ENCODE data around the gene RALGAPA2.
"Not testable (repeated sequence)": the region's sequence is repeated elsewhere in the genome, so short reads cannot be mapped to it uniquely, and the experiment has no call there.

The RALGAPA2 gene

DNA sequence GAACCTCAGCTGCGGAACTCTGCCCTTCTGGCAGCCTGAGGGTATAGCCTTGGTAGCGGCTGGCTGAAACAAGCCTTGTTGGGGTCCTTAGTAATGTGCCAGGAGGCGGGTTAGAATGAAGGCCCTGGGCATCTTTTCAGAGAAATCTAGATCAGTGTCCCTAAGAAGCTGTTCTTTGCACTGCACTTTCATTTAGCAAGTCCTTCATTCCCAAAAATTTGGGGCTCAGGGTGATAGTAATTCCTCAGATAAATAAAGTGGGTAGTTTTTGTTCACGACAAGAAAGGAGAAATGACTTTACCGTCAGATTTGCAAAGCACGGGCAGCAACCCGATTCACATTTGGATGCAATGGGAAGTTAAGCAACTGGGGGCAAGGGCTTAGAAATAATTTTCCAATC is 341.4 kb downstream of the RALGAPA2 start:
- in situ Hi-C loops (cut with MboI; ENCODE audit: low pct_unique_long_range_greater_than_20kb, low sequenced_read_pairs) = no loop called here
- no peak for DNase-seq

- no peak for DNase-seq
- in situ Hi-C loops (cut with MboI; ENCODE audit: low pct_unique_long_range_greater_than_20kb, low sequenced_read_pairs) = no loop called here
Observed at GRCh38 chr20:20370094-20370575, 342.3 kb downstream of the RALGAPA2 start.

GRCh38 chr20:20369250-20370093 is 343.0 kb downstream of the RALGAPA2 start:
- DNase-seq = peak; percentile 29
- in situ Hi-C loops (cut with MboI; ENCODE audit: low pct_unique_long_range_greater_than_20kb, low sequenced_read_pairs) = no loop called here

- no peak for DNase-seq
- in situ Hi-C loops (cut with MboI; ENCODE audit: low pct_unique_long_range_greater_than_20kb, low sequenced_read_pairs) = no loop called here
Observed at GRCh38 chr20:20368418-20369249, 343.8 kb downstream of the RALGAPA2 start.

DNA sequence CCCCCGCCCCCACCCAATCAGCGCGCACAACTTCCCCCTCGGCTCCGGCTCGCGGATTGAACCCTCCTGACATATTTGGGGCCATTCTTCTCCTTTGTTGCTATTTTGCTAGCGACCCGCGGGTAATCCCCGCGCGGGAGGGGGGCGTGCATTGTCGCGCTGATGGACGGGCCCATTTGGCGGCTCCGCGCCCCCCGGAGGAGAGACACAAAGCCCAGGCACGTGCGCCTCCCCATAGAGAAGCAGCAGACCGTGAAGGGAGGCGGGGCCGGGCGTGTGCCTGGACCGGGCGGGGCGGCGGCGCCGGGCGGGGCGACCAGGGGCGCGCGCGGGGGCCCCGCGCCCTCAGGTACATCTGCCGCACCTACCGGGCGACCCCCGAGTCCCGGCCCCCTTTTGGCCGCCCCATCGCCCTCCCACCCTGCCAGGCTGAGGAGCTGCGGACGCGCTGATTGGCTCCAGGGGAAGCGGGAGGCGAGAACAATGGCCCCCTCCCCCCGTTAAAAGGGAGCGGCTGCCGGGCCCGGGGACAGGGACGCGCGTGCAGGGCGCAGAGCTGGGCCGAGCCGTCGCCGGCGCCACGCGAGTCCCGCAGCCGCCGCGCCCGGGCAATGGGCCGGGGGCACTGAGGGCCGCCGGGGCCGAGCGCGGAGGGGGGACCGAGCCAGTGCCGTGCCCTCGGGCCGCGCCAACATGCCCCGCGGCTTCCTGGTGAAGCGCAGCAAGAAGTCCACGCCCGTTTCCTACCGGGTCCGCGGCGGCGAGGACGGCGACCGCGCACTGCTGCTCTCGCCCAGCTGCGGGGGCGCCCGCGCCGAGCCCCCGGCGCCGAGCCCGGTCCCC is 344.6 kb downstream of the RALGAPA2 start, which contains the start of gene INSM1:
INSM1 (plus strand) TSS at position 530 of the 843 bp plus-strand sequence; CDS start at position 694, 164 bp downstream.
- in situ Hi-C loops (cut with MboI; ENCODE audit: low pct_unique_long_range_greater_than_20kb, low sequenced_read_pairs) = no loop called here
- DNase-seq = no peak

DNA sequence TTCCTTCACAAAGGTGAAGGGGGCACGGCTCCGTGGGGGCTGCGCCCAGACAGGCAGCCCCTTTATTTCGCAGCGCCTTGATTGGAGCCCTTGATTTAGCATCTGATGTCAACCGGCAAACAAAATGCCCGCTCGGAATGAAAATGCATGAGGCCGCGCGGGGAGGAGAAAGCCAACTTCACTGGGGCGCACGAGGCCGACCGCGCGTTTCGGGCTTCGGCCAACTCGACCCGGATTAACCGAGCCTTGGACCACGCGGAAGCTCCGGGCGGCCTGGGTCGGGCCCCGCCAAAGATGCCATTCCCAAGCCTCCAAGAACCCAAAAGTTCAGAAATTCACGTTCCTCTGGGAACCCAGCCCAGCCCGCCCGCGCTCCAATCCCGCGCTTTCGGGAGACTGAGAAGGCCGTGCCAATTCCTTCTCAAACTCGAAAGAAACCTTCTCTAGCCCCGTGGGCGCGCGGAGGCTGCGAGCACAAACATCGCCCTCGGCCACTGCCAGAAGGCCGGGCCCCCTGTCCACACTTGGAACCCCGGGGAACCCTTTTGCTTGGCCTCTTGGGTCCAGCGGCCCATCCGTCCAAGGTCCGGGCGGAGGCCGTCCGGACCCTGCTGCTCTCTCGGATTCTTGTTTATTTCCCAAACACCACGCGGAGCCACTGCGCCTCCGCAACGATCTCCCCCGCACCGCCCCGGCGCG is 345.4 kb downstream of the RALGAPA2 start:
- no peak for DNase-seq
- in situ Hi-C loops (cut with MboI; ENCODE audit: low pct_unique_long_range_greater_than_20kb, low sequenced_read_pairs) = no loop called here

- in situ Hi-C loops (cut with MboI; ENCODE audit: low pct_unique_long_range_greater_than_20kb, low sequenced_read_pairs) = no loop called here
- no peak for DNase-seq
Observed at GRCh38 chr20:20366551-20366875, 345.9 kb downstream of the RALGAPA2 start.

- DNase-seq = no peak
- in situ Hi-C loops (cut with MboI; ENCODE audit: low pct_unique_long_range_greater_than_20kb, low sequenced_read_pairs) = no loop called here
Observed at GRCh38 chr20:20365480-20366161, 346.8 kb downstream of the RALGAPA2 start.

DNA sequence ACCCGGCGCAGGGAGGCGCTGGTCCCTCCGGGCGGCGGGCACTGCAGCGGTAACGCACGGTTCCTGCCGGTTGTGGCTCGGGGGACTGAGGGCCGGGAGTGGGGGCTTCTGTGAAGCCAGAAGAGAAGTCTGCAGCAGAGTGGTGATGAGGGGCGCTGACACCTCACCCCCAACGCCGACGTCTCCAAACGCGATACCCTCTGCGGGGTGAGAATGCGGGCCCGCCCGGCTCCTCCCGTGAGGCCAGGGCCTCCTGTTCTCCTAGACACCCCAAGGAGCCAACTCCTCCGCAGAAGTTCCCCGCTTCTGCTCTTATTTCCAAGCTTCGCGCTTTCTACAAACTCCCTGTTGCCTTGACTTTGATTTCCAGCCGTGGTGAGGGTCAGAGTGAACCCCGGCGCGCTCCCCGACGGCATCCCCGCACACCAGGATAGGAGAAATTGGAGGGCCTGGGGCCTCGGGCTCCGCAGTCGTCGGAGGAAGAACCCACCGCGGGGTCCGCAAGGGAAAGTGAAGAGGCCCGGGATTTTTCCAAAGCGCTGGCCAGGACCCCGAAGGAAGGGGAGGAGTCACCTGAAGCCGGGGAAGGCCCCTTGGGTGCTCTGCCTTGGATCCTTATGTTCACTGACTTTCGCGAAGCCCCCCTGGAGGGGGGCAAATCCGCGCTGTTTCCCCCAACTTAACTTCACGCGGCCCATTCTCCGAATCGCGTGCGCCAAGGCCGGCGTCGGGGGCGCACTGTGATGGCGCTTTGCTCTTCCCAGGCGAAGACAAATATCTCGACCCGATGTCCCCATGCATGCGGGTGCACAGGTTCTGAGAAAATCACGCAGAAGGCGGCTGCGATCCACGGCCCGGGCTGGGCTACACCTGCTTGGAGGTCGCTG is 347.6 kb downstream of the RALGAPA2 start:
- DNase-seq = no peak

DNA sequence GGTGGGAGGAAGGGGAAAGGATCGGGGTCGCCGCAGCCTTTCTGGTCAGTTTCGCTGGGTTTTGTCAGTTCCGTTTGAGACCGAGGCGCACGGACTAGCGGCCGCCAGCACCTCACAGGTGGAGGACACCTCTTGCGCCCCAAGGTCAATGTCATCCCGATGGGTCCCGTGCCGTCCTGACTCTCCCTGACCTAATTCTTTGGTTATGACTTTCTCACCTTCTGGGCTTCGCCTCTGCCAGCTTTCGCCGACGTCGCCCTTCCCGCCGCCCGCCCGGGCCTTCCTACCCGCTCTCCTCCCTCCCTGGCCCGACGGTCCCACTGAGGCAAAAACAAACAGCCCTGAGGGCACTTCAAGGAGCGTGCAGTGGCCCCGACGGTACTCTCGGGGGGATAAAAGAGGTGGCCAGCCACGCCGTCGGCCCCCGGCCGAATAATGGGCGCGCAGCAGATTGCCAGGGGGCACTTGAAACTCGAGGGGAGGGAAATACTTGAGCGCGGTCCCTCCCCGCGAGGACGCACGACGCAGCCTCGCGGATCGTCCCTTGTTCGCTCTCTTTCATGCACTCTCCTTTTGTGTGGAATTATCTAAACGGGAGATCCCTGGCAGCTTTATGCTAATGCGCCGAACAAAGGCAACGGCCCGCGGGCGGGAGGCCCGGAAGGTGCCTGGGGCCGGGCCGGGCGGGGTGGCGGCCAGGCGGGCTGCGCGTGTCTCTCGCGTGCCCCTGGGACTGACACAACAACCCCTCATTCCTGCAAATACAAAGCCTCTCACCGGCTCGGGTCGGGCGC is 348.4 kb downstream of the RALGAPA2 start:
- in situ Hi-C loops (cut with MboI; ENCODE audit: low pct_unique_long_range_greater_than_20kb, low sequenced_read_pairs) = no loop called here
- DNase-seq = no peak

More for the DNA sequence above, 347.6 kb downstream of the RALGAPA2 start:
- in situ Hi-C loops (cut with MboI; ENCODE audit: low pct_unique_long_range_greater_than_20kb, low sequenced_read_pairs) = no loop called here

DNA sequence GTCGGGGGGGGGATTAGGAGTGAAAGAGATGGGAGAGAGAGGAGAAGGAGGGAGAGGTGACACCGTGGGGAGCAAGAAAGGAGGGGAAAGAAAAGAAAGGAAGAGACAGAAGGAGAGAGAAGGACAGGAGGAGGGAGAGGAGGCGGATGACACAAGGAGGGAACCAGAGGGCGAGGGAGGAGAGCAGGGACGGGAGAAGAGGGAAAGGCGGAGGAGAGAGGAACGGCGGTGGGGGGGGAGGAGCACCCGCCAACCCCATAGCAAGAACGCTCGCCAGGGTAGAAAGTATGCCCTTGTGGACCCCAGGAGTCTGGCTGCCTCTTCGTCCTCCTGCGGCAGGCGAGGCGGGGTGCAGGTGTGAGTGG is 349.0 kb downstream of the RALGAPA2 start:
- in situ Hi-C loops (cut with MboI; ENCODE audit: low pct_unique_long_range_greater_than_20kb, low sequenced_read_pairs) = no loop called here
- DNase-seq = no peak

- DNase-seq = no peak
- in situ Hi-C loops (cut with MboI; ENCODE audit: low pct_unique_long_range_greater_than_20kb, low sequenced_read_pairs) = no loop called here
Observed at GRCh38 chr20:20362774-20363433, 349.5 kb downstream of the RALGAPA2 start.

GRCh38 chr20:20360464-20360863 is 352.0 kb downstream of the RALGAPA2 start:
- in situ Hi-C loops (cut with MboI; ENCODE audit: low pct_unique_long_range_greater_than_20kb, low sequenced_read_pairs) = no loop called here
- peak; percentile 81 for DNase-seq

DNA sequence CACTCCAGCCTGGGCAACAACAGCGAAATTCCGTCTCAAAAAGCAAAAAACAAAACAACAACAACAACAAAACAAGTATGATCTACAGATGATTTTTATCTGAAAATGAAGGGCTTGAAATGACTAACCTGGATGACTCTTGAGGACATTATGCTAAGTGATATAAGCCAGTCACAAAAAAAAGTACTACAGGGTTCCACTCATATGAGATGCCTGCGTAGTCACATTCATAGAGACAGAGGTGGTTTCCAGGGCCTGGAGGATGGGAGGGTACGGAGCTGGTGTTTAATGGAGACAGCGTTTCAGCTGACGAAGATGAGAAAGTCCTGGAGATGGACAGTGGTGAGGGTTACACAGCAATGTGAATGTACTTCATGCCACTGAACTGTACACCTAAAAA is 352.8 kb downstream of the RALGAPA2 start:
- in situ Hi-C loops (cut with MboI; ENCODE audit: low pct_unique_long_range_greater_than_20kb, low sequenced_read_pairs) = no loop called here
- no peak for DNase-seq

DNA sequence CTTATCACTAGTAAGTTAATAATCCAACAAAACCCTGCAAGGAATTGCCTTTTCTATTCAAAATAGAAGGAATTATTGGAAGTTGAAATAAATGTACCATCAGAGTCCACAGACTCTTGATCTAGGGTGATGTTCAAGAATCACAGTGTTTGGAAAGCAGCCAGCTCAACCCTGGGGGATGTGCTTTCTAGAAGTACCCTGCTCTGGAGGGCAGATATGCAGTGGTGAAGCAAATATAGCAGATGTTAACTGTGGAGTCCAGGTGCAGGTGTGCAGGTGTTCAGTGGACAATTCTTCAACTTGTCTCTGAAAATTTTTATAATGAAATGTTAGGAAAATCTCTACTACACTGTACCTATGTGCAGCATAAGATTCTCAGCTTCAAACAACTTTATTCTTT is 353.6 kb downstream of the RALGAPA2 start:
- in situ Hi-C loops (cut with MboI; ENCODE audit: low pct_unique_long_range_greater_than_20kb, low sequenced_read_pairs) = no loop called here
- DNase-seq = no peak

- in situ Hi-C loops (cut with MboI; ENCODE audit: low pct_unique_long_range_greater_than_20kb, low sequenced_read_pairs); DNase-seq: not testable (repeated sequence)
Observed at GRCh38 chr20:20355503-20355902, 356.9 kb downstream of the RALGAPA2 start.

All from KBM-7 (cell line).